ENCODE data around the gene TAP1.
A peak's percentile ranks its signal among the peaks of the same experiment; 100 is the strongest.

Gene TAP1

GRCh38 chr6:32858194-32858593, 4.7 kb upstream of the TAP1 start:
- DNase-seq: no peak

GRCh38 chr6:32857156-32857891, 3.8 kb upstream of the TAP1 start:
- no peak for DNase-seq

GRCh38 chr6:32855467-32856174, 2.1 kb upstream of the TAP1 start:
- DNase-seq: no peak

GRCh38 chr6:32854376-32855178, 1.1 kb upstream of the TAP1 start:
- DNase-seq: no peak

- peak in 1 of 2 experiments; percentile 31 for DNase-seq
Measured at GRCh38 chr6:32852844-32853540, 512 bp downstream of the TAP1 start.

- DNase-seq: no peak
Measured at GRCh38 chr6:32852018-32852843, 1.3 kb downstream of the TAP1 start.

- no peak for DNase-seq
Measured at GRCh38 chr6:32851025-32851424, 2.5 kb downstream of the TAP1 start.

- DNase-seq: no peak
Measured at GRCh38 chr6:32849126-32849525, 4.4 kb downstream of the TAP1 start.

- DNase-seq: no peak
Measured at GRCh38 chr6:32847795-32848194, 5.7 kb downstream of the TAP1 start.

- no peak for DNase-seq
Measured at GRCh38 chr6:32847004-32847403, 6.5 kb downstream of the TAP1 start.

GRCh38 chr6:32845384-32845884, 8.1 kb downstream of the TAP1 start:
- DNase-seq: no peak

GRCh38 chr6:32844839-32845383, 8.6 kb downstream of the TAP1 start:
- no peak for DNase-seq

- DNase-seq: peak; percentile 82 to 88
Measured at GRCh38 chr6:32843979-32844838, 9.3 kb downstream of the TAP1 start, which contains the start of gene PSMB8. Gene PSMB8 (minus strand): TSS chr6:32844047. CDS start chr6:32843996, 51 bp downstream.

GRCh38 chr6:32843331-32843978, 10.0 kb downstream of the TAP1 start:
- DNase-seq: peak in 1 of 2 experiments; percentile 15

- no peak for DNase-seq
Measured at GRCh38 chr6:32842690-32843089, 10.8 kb downstream of the TAP1 start.

GRCh38 chr6:32842021-32842650, 11.4 kb downstream of the TAP1 start:
- DNase-seq: no peak

GRCh38 chr6:32840604-32841246, 12.8 kb downstream of the TAP1 start:
- no peak for DNase-seq

GRCh38 chr6:32839356-32839755, 14.1 kb downstream of the TAP1 start:
- no peak for DNase-seq
